A549 (cell line): ENCODE data around the gene PLCB4. TPM values are rescaled to one million over a fixed set of nuclear protein-coding genes. Genes with fewer than 3 reads are reported as not detected.

Experiments
- ATAC-seq, 2 experiments: fragments of 200-7000 bp in 1 of 2; fragments of >200 bp in 1 of 2; cut with Nextera tagmentation in 1 of 2; cut with Tn5 transposase in 1 of 2; 3 replicates each; pipeline versions ENCODE4 v1.8.0 to v1.9.1; 2018 to 2020; ENCODE audit warnings: mild to moderate bottlenecking in 1 of 2, moderate library complexity in 1 of 2
- CTCF ChIA-PET: fragments of 300-600 bp; sonication (Branson Sonifier 250); formaldehyde crosslinking; extraction: SDS; loops from one replicate; lab custom pipeline; 2021; ENCODE audit warnings: antibody characterized with exemption, inconsistent platforms; lab: Yijun Ruan, JAX
- POLR2A ChIA-PET: fragments of 350-600 bp; formaldehyde crosslinking; extraction: SDS; loops from one replicate; lab custom pipeline; 2021; ENCODE audit warnings: antibody characterized with exemption, inconsistent platforms; lab: Yijun Ruan, JAX
- DNase-seq, 2 experiments: peaks; one replicate each; pipeline versions ENCODE4 v3.0.0 to v3.0.0-alpha.2; 2011 to 2016; ENCODE audit warnings: low read depth in 1 of 2, low spot score in 1 of 2
- FAIRE-seq: peaks from 2 replicates; lab custom pipeline; 2011; peaks lifted over from hg19 to GRCh38; lab: Jason Lieb, UNC
- H3K27ac ChIP-seq, 2 experiments: fragments of >200 bp; sonication (Bioruptor Twin); formaldehyde crosslinking; 3 replicates each; pipeline ENCODE4 v1.5.1; 2016 to 2017
- H3K4me1 ChIP-seq: fragments of >200 bp; sonication (Bioruptor Twin); formaldehyde crosslinking; 3 replicates; pipeline ENCODE4 v1.6.1; 2016
- H3K4me2 ChIP-seq: fragments of >200 bp; sonication (Bioruptor Twin); formaldehyde crosslinking; 3 replicates; pipeline ENCODE4 v1.6.1; 2016
- H3K4me3 ChIP-seq: fragments of >200 bp; sonication (Bioruptor Twin); formaldehyde crosslinking; 3 replicates; pipeline ENCODE4 v1.5.1; 2016
- H3K9me3 ChIP-seq: fragments of >200 bp; sonication (Bioruptor Twin); formaldehyde crosslinking; 3 replicates; pipeline ENCODE4 v1.6.1; 2016
- BHLHE40 ChIP-seq: IDR thresholded peaks from 2 replicates; pipeline ENCODE4 v1.6.1; 2012; ENCODE audit warnings: low read depth, low read length, inconsistent platforms
- CBX8 ChIP-seq: fragments of 200-600 bp; sonication (generic); IDR thresholded peaks from 2 replicates; pipeline ENCODE4 v1.6.1; 2016
- EHF ChIP-seq: fragments of 250-450 bp; sonication (Bioruptor Pico); IDR thresholded peaks from 2 replicates; pipeline ENCODE4 v1.5.0; 2020; ENCODE audit warnings: mild to moderate bottlenecking
- EHMT2 ChIP-seq: fragments of 200-600 bp; sonication (generic); IDR thresholded peaks from 2 replicates; pipeline ENCODE4 v1.6.1; 2016; ENCODE audit warnings: antibody characterized with exemption, low read depth, mild to moderate bottlenecking, moderate library complexity
- EP300 ChIP-seq, 2 experiments: fragments of >200 bp; sonication (Bioruptor Twin); formaldehyde crosslinking; IDR thresholded peaks; 2 replicates in 1 of 2; 3 replicates in 1 of 2; pipeline ENCODE4 v1.6.1; 2016 to 2017
- FOSB ChIP-seq: fragments of 250-450 bp; sonication (Bioruptor Pico); IDR thresholded peaks from 2 replicates; pipeline ENCODE4 v1.5.0; 2020; ENCODE audit warnings: mild to moderate bottlenecking, moderate library complexity
- HEYL ChIP-seq: fragments of 250-450 bp; sonication (Bioruptor Pico); IDR thresholded peaks from 2 replicates; pipeline ENCODE4 v1.8.0; 2021; ENCODE audit warnings: mild to moderate bottlenecking, moderate library complexity
- HOXB13 ChIP-seq: fragments of 250-450 bp; sonication (Bioruptor Pico); IDR thresholded peaks from 2 replicates; pipeline ENCODE4 v1.5.0; 2020; ENCODE audit warnings: low read depth, mild to moderate bottlenecking, moderate library complexity
- JUNB ChIP-seq: fragments of >200 bp; sonication (Bioruptor Twin); formaldehyde crosslinking; IDR thresholded peaks from 2 replicates; pipeline ENCODE4 v1.6.1; 2016
- KDM1A ChIP-seq: fragments of 200-600 bp; sonication (generic); IDR thresholded peaks from 2 replicates; pipeline ENCODE4 v1.6.1; 2016; ENCODE audit warnings: low read depth, mild to moderate bottlenecking
- KDM5A ChIP-seq: fragments of 200-600 bp; sonication (generic); IDR thresholded peaks from 2 replicates; pipeline ENCODE4 v1.6.1; 2016; ENCODE audit warnings: antibody characterized with exemption, mild to moderate bottlenecking
- MAFK ChIP-seq: fragments of 450-650 bp; IDR thresholded peaks from 2 replicates; pipeline ENCODE4 v1.6.1; 2014; ENCODE audit not compliant: partially characterized antibody
- MYC ChIP-seq: IDR thresholded peaks from 2 replicates; pipeline ENCODE4 v1.6.1; 2012; ENCODE audit warnings: mild to moderate bottlenecking, inconsistent platforms, low read length, improper control_type of control experiment, borderline replicate concordance
- NPAS2 ChIP-seq: fragments of 250-450 bp; sonication (Bioruptor Pico); IDR thresholded peaks from 2 replicates; pipeline ENCODE4 v1.8.0; 2022; ENCODE audit warnings: mild to moderate bottlenecking, moderate library complexity, borderline replicate concordance
- NR3C1 ChIP-seq: fragments of >200 bp; sonication (Bioruptor Twin); formaldehyde crosslinking; IDR thresholded peaks from 3 replicates; pipeline ENCODE4 v1.6.1; 2017
- POLR2A ChIP-seq: IDR thresholded peaks from 2 replicates; pipeline ENCODE4 v1.6.1; 2012; ENCODE audit warnings: mild to moderate bottlenecking, low read length
- RAD21 ChIP-seq, 2 experiments: fragments of >200 bp in 1 of 2; sonication (Bioruptor Twin) in 1 of 2; formaldehyde crosslinking in 1 of 2; IDR thresholded peaks in 1 of 2; conservative IDR thresholded peaks in 1 of 2; 2 replicates in 1 of 2; 3 replicates in 1 of 2; pipeline ENCODE4 v1.6.1; 2012 to 2018; ENCODE audit warnings: inconsistent platforms in 1 of 2
- RCOR1 ChIP-seq: fragments of 150-350 bp; IDR thresholded peaks from 2 replicates; pipeline ENCODE4 v1.6.1; 2014; ENCODE audit warnings: antibody characterized with exemption, low read length, low read depth
- RNF2 ChIP-seq: fragments of 200-600 bp; sonication (generic); IDR thresholded peaks from 2 replicates; pipeline ENCODE4 v1.6.1; 2016; ENCODE audit warnings: low read depth, mild to moderate bottlenecking, antibody characterized with exemption, moderate library complexity, borderline replicate concordance
- SREBF2 ChIP-seq: fragments of 450-650 bp; IDR thresholded peaks from 2 replicates; pipeline ENCODE4 v1.6.1; 2014; ENCODE audit warnings: mild to moderate bottlenecking, moderate library complexity
- ZNF302 ChIP-seq: fragments of 250-450 bp; sonication (Bioruptor Pico); IDR thresholded peaks from 2 replicates; pipeline ENCODE4 v1.9.0; 2021; ENCODE audit warnings: inconsistent platforms, mild to moderate bottlenecking, moderate library complexity
- WGBS: methylation state at CpG from one replicate; pipeline ENCODE4 v1.1.6; 2017; ENCODE audit errors: missing lambda C conversion rate; 5-methylcytosine and 5-hydroxymethylcytosine counted together
- polyA plus RNA-seq, 4 experiments: library from polyadenylated mRNA; depleted of rRNA in 3 of 4; stranded (reverse); fragments of >200 nt; fragmentation: RNase III in 1 of 4; extraction: RNeasy Plus Mini Kit Qiagen cat#74134 plus additional on column Dnase treatment in 1 of 4; gene quantifications; 2 replicates in 3 of 4; 3 replicates in 1 of 4; pipeline ENCODE4 v1.2.3, GENCODE V29; 2011 to 2017
- TF ChIP-seq, protein P1 (sequence below): fragments of >200 bp; sonication (Bioruptor Twin); formaldehyde crosslinking; IDR thresholded peaks from 2 replicates; pipeline ENCODE4 v1.6.1; 2016
- TF ChIP-seq, protein P2 (sequence below): fragments of >200 bp; sonication (Bioruptor Twin); formaldehyde crosslinking; IDR thresholded peaks from 3 replicates; pipeline ENCODE4 v1.6.1; 2016
- TF ChIP-seq, protein P3 (sequence below): IDR thresholded peaks from 2 replicates; pipeline ENCODE4 v1.6.1; 2012
- TF ChIP-seq, protein P4 (sequence below): fragments of 200-600 bp; sonication (generic); IDR thresholded peaks from 2 replicates; pipeline ENCODE4 v1.6.1; 2016; ENCODE audit warnings: antibody characterized with exemption, mild to moderate bottlenecking, moderate library complexity

PLCB4 gene
- polyA plus RNA-seq, 2 of the 4 experiments (the other 2 are of a cell fraction): 17.1 to 32.1 TPM

DNA sequence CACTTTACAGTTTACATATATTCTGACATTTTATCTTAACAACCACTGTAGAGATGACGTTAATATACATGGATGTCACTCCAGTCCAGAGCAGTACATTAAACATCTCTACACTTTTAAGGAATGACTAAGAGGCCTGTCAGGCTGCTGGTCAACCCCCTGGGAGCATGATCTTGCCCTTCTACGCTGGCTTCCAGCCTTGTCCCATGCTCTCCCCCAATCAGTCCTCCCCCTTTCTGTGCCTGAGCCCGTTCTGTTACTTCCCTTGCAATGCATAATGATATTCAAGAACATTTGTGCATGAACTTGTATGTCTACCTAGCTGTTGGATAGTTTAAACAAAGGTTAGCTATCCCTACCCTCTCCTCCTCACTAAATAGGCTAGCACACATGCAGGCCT lies 40.5 kb upstream of the PLCB4 start:
- H3K27ac ChIP-seq: peak overlapping the region in 1 of 2 experiments; percentile 2; a peak in 1 of 6 replicates
- POLR2A ChIA-PET: no interaction called here
- peak; percentile 36 for FAIRE-seq
- DNase-seq: no peak
- peak in 1 of 2 experiments; percentile 69; a peak in 3 of 6 replicates for ATAC-seq
- TF ChIP-seq NPAS2 (CRISPR knock-in tag) (no peak), CBX8 (no peak), EHF (CRISPR knock-in tag) (no peak), SREBF2 (no peak), KDM5A (no peak)
- 0 out of 3 replicates have a peak overlapping the region, but pooled peaks have one; percentile 7 for H3K4me2 ChIP-seq
- no peaks in the 10 kb centered on the region for H3K9me3 ChIP-seq
- 53% methylated on average over 3 of the region's 3 CpGs for WGBS
- H3K4me3 ChIP-seq: no peak overlapping the region
- peaks cover 11% of the 10 kb centered on the region; the same call in 2 of the 3 replicates for H3K4me1 ChIP-seq
- CTCF ChIA-PET: no interaction called here

DNA sequence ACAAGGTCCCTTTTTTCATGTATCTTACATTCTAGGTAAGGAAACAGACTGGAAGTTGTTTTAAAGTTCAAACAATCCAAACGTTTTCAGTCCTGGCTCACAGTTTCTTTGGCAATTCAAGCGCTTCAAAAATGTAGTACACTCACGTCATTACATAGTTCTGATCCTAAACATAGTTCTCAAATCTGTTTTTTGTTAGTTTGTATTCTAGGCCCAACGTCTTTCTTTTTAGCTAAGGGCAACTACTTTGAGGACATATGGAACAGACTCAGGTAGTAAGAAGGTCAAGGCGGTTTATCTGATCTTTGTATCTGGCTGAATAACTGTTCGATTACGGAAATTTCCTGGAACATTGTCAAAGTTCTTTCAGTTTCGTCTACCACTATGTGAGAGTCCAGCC lies 36.9 kb upstream of the PLCB4 start:
- Histone ChIP-seq H3K9me3 (no peaks in the 10 kb centered on the region), H3K4me2 (no peak overlapping the region), H3K4me3 (no peak overlapping the region), H3K27ac (no peak overlapping the region), H3K4me1 (peaks cover 13% of the 10 kb centered on the region; the same call in 2 of the 3 replicates)
- TF ChIP-seq FOSB (no peak), ZNF302 (CRISPR knock-in tag) (no peak), KDM5A (no peak), JUNB (no peak), SREBF2 (no peak), HEYL (no peak), EP300 (IDR thresholded peaks at IDR 0.05) (no peak), NR3C1 (no peak)
- TF ChIP-seq, protein P1, sequence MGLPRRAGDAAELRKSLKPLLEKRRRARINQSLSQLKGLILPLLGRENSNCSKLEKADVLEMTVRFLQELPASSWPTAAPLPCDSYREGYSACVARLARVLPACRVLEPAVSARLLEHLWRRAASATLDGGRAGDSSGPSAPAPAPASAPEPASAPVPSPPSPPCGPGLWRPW: no peak
- TF ChIP-seq, protein P2, sequence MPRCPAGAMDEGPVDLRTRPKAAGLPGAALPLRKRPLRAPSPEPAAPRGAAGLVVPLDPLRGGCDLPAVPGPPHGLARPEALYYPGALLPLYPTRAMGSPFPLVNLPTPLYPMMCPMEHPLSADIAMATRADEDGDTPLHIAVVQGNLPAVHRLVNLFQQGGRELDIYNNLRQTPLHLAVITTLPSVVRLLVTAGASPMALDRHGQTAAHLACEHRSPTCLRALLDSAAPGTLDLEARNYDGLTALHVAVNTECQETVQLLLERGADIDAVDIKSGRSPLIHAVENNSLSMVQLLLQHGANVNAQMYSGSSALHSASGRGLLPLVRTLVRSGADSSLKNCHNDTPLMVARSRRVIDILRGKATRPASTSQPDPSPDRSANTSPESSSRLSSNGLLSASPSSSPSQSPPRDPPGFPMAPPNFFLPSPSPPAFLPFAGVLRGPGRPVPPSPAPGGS: no peak
- ATAC-seq: no peak
- ChIA-PET CTCF (no interaction called here), POLR2A (no interaction called here)
- FAIRE-seq: peak; percentile 68
- DNase-seq: no peak
- WGBS: 77% methylated on average over 8 of the region's 8 CpGs

DNA sequence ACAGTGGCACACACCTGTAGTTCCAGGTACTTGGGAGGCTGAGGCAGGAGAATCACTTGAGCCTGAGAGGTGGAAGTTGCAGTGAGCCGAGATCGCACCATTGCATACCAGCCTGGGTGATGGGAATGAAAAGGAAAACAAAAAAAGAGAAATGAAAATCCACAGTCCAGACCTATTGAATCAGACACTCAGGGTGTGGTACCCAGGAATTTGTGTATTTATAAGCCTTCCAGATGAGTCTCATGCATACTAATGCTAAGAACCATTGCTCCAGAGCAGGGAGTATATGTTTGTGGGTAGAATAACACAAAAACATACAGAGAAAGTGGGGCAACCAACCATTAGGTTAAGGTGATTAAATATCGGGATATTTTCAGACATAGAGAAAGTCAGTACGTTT lies 36.1 kb upstream of the PLCB4 start:
- H3K4me3 ChIP-seq: no peak overlapping the region
- ATAC-seq (no peak), DNase-seq (no peak), FAIRE-seq (peak; percentile 18)
- no peak overlapping the region for H3K27ac ChIP-seq
- H3K4me1 ChIP-seq: peaks cover 13% of the 10 kb centered on the region; the same call in 2 of the 3 replicates
- POLR2A ChIA-PET: no interaction called here
- no peak for TF ChIP-seq HEYL
- TF ChIP-seq SREBF2: no peak
- TF ChIP-seq HOXB13: no peak
- no peak for TF ChIP-seq POLR2A
- TF ChIP-seq MAFK: no peak
- TF ChIP-seq, protein P3, sequence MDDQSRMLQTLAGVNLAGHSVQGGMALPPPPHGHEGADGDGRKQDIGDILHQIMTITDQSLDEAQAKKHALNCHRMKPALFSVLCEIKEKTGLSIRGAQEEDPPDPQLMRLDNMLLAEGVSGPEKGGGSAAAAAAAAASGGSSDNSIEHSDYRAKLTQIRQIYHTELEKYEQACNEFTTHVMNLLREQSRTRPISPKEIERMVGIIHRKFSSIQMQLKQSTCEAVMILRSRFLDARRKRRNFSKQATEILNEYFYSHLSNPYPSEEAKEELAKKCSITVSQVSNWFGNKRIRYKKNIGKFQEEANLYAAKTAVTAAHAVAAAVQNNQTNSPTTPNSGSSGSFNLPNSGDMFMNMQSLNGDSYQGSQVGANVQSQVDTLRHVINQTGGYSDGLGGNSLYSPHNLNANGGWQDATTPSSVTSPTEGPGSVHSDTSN: no peak
- TF ChIP-seq RNF2: no peak
- 86% methylated on average over 4 of the region's 4 CpGs for WGBS
- no peaks in the 10 kb centered on the region for H3K9me3 ChIP-seq
- CTCF ChIA-PET: no interaction called here
- no peak overlapping the region for H3K4me2 ChIP-seq

DNA sequence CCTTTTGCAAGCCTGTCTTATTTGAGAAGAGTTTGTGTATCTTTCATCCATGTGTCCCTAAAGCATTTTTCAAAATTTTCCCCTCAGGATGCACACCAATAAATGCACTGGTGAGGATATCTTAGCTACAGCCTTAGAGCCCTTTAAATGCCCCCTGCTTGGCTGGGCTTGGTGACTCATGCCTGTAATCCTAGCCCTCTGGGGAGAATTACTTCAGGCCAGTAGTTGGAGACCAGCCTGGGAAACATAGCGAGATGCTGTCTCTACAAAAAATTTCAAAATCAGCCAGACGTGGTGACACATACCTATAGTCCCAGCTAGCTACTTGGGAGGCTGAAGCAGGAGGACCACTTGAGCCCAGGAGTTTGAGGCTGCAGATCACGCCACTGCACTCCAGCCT lies 33.8 kb upstream of the PLCB4 start:
- Histone ChIP-seq H3K4me3 (no peak overlapping the region), H3K9me3 (no peaks in the 10 kb centered on the region), H3K4me2 (peak overlapping the region; percentile 13; the same call in 1 of the 3 replicates), H3K4me1 (peaks cover 13% of the 10 kb centered on the region; the same call in 2 of the 3 replicates), H3K27ac (peak overlapping the region in 1 of 2 experiments; percentile 69; a peak in 4 of 6 replicates)
- FAIRE-seq: peak; percentile 93
- 27% methylated on average over 3 of the region's 3 CpGs for WGBS
- ATAC-seq: peak; percentile 94 to 95
- peak in 1 of 2 experiments; percentile 75 for DNase-seq
- ChIA-PET CTCF (interaction anchor here (0.7 to 1.5 kb wide), 2 partner anchors 28 to 163 kb away, joined by 3 to 4 read pairs; no protein-coding TSS in a partner anchor), POLR2A (no interaction called here)
- TF ChIP-seq EHMT2: no peak
- TF ChIP-seq HOXB13: no peak
- TF ChIP-seq KDM1A: no peak
- TF ChIP-seq MYC: no peak
- TF ChIP-seq RCOR1: no peak
- TF ChIP-seq BHLHE40: no peak
- TF ChIP-seq CBX8: no peak
- TF ChIP-seq, protein P4, sequence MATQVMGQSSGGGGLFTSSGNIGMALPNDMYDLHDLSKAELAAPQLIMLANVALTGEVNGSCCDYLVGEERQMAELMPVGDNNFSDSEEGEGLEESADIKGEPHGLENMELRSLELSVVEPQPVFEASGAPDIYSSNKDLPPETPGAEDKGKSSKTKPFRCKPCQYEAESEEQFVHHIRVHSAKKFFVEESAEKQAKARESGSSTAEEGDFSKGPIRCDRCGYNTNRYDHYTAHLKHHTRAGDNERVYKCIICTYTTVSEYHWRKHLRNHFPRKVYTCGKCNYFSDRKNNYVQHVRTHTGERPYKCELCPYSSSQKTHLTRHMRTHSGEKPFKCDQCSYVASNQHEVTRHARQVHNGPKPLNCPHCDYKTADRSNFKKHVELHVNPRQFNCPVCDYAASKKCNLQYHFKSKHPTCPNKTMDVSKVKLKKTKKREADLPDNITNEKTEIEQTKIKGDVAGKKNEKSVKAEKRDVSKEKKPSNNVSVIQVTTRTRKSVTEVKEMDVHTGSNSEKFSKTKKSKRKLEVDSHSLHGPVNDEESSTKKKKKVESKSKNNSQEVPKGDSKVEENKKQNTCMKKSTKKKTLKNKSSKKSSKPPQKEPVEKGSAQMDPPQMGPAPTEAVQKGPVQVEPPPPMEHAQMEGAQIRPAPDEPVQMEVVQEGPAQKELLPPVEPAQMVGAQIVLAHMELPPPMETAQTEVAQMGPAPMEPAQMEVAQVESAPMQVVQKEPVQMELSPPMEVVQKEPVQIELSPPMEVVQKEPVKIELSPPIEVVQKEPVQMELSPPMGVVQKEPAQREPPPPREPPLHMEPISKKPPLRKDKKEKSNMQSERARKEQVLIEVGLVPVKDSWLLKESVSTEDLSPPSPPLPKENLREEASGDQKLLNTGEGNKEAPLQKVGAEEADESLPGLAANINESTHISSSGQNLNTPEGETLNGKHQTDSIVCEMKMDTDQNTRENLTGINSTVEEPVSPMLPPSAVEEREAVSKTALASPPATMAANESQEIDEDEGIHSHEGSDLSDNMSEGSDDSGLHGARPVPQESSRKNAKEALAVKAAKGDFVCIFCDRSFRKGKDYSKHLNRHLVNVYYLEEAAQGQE: no peak
- TF ChIP-seq RAD21 (conservative IDR thresholded peaks at IDR 0.05 in 1 of 2, IDR thresholded peaks at IDR 0.05 in 1 of 2): no peak; a peak in 1 of 5 replicates
- TF ChIP-seq ZNF302 (CRISPR knock-in tag): no peak
